ENCODE measurements around the gene FGF2.

Gene FGF2

GRCh38 chr4:122894827-122895226 lies 68.2 kb downstream of the FGF2 start:
- DNase-seq (ENCODE audit: low read depth), result no peak

- no peak for DNase-seq (ENCODE audit: low read depth)
Measured at GRCh38 chr4:122895336-122895995, 68.8 kb downstream of the FGF2 start.

- DNase-seq (ENCODE audit: low read depth), result no peak
Measured at GRCh38 chr4:122896270-122896669, 69.6 kb downstream of the FGF2 start.

GRCh38 chr4:122898370-122899150 lies 71.9 kb downstream of the FGF2 start:
- peak; percentile 83 for DNase-seq (ENCODE audit: low read depth)

GRCh38 chr4:122899682-122900081 lies 73.1 kb downstream of the FGF2 start:
- no peak for DNase-seq (ENCODE audit: low read depth)

- DNase-seq (ENCODE audit: low read depth), result no peak
Measured at GRCh38 chr4:122900314-122900713, 73.7 kb downstream of the FGF2 start.

GRCh38 chr4:122901247-122902010 lies 74.8 kb downstream of the FGF2 start:
- DNase-seq (ENCODE audit: low read depth), result no peak

GRCh38 chr4:122903766-122904288 lies 77.2 kb downstream of the FGF2 start:
- DNase-seq (ENCODE audit: low read depth), result no peak

- no peak for DNase-seq (ENCODE audit: low read depth)
Measured at GRCh38 chr4:122906859-122907305, 80.3 kb downstream of the FGF2 start.

- no peak for DNase-seq (ENCODE audit: low read depth)
Measured at GRCh38 chr4:122908223-122908622, 81.6 kb downstream of the FGF2 start.

- no peak for DNase-seq (ENCODE audit: low read depth)
Measured at GRCh38 chr4:122909683-122910082, 83.1 kb downstream of the FGF2 start.

GRCh38 chr4:122911588-122911987 lies 85.0 kb downstream of the FGF2 start:
- DNase-seq (ENCODE audit: low read depth), result no peak

- no peak for DNase-seq (ENCODE audit: low read depth)
Measured at GRCh38 chr4:122912810-122913575, 86.4 kb downstream of the FGF2 start.

GRCh38 chr4:122914292-122914904 lies 87.8 kb downstream of the FGF2 start:
- DNase-seq (ENCODE audit: low read depth), result no peak

- DNase-seq (ENCODE audit: low read depth), result no peak
Measured at GRCh38 chr4:122914938-122915337, 88.3 kb downstream of the FGF2 start.

GRCh38 chr4:122917731-122918130 lies 91.1 kb downstream of the FGF2 start:
- DNase-seq (ENCODE audit: low read depth), result no peak

GRCh38 chr4:122920473-122920872 lies 93.8 kb downstream of the FGF2 start:
- no peak for DNase-seq (ENCODE audit: low read depth)

GRCh38 chr4:122921300-122921699 lies 94.7 kb downstream of the FGF2 start:
- DNase-seq (ENCODE audit: low read depth), result no peak

- no peak for DNase-seq (ENCODE audit: low read depth)
Measured at GRCh38 chr4:122921971-122922876, 95.6 kb downstream of the FGF2 start, which contains the start of gene NUDT6. Gene NUDT6, minus strand, starts transcription at chr4:122922597. Its CDS starts 25 bp downstream, at chr4:122922572.

GRCh38 chr4:122922877-122923511 lies 96.4 kb downstream of the FGF2 start:
- DNase-seq (ENCODE audit: low read depth), result peak; percentile 66
